Epithelial cell of umbilical artery (primary cell): ENCODE measurements around the gene PPP1R9A. TPM values are rescaled to one million over a fixed set of nuclear protein-coding genes. Genes with fewer than 3 reads are reported as not detected.

Source experiments
- total RNA-seq: library from RNA; depleted of rRNA; stranded (reverse); fragments of >200 nt; gene quantifications from 2 replicates; pipeline ENCODE4 v1.2.3, GENCODE V29; 2014

Gene PPP1R9A
- total RNA-seq: 1.6 and 4.0 TPM in 2 replicates

GRCh38 chr7:94907026-94907810 is at the start of gene PPP1R9A:
Gene PPP1R9A (plus strand): TSS chr7:94907594. CDS start chr7:94910114, 2,520 bp downstream.

GRCh38 chr7:95324431-95324830 is 417.0 kb downstream of the PPP1R9A start, which contains the start of gene PON1:
Gene PON1 (minus strand): TSS chr7:95324532. CDS start chr7:95324475, 57 bp downstream.

